HG02981 (cell line): ENCODE measurements around the gene RBP4.

Source experiments
- ATAC-seq: cut with Tn5 transposase; IDR thresholded peaks from one replicate; pipeline ENCODE4 v1.9.1; 2021; ENCODE audit warnings: mild to moderate bottlenecking, moderate library complexity; ENCODE audit not compliant: unreplicated experiment

RBP4 gene

DNA sequence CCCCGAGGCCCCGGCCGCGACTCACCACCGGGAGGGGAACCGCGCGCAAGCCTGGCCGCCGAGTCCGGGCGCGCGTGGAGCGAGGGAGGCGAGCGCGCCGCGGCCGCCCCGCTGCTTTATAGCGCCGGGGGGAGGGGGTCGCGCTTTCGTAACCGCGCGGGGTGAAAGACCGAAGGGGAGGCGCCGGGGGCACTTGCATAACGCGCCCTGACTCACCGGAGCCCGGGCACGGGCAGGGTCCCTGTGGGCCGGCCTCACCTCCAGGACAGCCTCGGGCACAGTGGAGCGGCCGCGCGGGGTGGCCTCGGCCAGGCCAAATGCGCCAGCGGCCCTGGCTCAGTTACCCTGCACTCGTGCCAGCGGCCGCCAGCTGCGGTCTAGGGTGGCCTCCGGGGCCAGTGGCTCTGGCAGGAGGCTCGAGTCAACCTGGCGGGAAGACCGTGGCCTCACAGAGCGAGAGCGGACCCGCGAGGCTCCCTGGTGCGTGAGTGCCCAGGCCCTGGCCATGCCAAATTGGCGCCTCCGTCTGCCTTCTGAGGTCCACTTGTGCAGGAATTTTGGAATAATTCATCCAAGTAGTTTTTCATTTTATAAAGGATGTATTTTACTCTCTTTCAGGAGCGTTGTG is at the start of gene RBP4:
Gene RBP4 (minus strand): TSS at position 90 of the 628 bp plus-strand sequence. CDS start 207 bp downstream, outside the sequence.
- no peak for ATAC-seq

DNA sequence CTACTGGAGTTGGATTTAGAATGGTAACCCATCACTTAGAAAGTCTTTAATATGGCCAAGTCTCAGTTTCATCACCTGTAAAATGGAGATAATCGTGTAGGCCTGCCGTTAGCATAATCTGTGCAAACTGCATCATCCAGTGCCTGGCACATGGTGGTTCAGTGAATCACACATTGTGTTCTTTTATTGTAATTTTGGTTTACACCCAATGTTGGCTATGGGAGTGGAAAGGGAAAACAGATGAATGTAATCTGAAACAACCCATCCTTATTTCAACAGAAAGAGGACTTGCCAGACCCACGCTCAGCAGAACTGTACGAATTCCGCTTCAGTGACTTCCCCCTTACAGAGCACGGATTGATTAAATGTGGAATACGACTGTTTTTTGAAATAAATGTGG is 38.8 kb upstream of the RBP4 start:
- no peak for ATAC-seq

DNA sequence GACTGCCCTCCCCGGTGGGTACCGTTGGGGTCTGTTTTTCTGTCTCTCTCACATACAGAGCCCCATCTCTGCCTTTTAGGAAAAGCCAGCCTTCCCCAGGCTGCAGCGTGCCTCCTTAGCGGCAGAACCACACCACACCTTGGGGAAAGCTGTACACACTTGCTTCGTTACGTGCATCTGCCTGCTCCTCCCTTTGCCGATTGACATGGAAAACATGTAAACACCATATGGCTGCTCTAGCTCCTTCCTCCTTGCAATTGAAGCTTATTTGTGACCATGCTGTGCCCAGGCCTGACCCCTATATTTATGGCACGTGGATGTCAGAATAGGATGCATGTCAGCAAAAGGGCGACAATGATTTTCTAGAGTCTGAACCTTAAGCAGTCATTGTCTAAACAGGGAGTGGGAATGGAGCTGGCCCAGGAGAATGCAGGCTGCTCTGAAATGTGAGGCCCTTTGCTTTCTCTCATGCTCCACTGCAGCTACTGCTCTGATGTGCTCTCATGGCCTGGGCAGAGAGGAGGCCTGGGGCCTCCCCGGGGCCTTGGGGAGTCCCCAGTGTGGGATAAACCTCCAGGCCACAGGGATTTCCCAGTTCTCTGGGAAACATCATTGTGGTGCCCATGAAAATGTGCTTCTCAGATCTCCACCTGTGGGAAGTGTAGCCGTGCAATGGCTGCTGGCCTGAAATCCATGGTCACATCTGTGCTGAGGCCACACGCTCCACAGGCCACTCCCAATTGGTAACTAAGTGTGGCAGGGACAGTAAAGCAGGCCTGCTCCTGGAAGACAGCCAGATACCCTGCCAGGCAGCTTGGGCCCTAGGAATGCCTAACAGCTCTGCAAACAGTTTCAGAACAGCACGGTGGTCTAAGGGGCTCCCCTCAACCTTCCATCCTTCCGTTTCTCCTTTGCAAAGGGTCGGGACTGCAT is 29.9 kb upstream of the RBP4 start:
- ATAC-seq = no peak

DNA sequence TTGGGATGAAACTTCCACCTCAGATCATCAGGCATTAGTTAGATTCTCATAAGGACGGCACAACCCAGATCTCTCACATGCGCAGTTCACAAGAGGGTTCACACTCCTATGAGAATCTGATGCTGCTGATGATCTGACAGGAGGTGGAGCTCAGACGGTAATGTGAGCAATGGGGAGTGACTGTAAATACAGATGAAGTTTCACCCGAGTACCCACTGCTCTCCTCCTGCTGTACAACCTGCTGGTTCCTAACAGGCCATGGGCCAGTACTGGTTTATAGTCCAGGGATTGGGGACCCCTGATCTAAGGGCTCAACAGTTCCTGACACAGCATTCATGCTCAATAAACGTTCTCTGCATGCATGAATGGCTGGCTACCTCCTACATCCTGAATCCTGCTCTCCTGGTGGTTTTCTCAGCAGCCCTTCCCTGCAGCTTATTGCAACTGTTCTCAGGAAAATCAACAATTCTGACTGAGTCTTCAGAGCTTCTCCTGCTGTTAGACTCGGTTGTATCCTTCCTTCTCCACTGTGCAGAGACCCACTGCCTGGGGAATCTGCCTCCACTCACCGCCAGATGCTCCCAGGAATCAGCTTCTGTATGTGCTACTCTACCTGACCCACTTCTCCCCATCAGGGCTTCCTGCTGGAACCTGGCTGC is 28.7 kb upstream of the RBP4 start:
- no peak for ATAC-seq

DNA sequence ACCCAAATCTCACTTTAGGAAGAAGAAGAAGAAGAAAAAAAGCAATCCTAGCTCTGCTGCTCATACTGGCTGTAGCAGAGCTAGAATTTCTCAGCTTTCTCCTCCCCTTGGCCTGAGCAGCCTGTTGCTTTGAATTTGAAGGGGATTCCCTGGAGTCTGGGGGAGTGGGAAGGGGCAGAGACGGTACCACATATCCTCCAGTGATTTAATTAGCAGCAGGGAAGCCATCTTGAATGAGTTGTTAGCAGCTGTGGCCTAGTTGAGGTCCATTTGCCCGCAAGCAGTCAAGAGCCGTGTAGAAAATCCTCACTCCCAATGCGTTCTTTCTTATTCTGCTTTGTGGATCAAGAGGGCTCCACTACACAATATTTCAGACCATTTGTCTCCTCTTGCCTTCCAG is 27.8 kb upstream of the RBP4 start:
- no peak for ATAC-seq

DNA sequence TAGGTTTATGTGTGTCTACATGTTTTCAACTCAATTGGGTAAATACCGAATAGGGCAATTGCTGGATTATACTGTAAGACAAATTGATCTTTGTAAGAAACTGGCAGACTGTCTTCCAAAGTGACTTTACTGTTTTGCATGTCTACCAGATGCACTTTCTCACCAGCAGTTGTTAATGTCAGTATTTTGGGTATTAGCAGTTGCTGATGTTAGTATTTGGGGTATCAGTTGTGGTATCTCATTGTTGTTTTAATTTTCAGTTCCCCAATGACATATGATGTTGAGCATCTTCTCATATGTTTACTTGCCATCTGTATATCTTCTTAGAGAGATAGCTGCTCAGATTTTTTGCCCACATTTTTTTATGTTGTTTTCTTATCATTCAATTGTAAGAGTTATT is 21.9 kb upstream of the RBP4 start:
- ATAC-seq = no peak

DNA sequence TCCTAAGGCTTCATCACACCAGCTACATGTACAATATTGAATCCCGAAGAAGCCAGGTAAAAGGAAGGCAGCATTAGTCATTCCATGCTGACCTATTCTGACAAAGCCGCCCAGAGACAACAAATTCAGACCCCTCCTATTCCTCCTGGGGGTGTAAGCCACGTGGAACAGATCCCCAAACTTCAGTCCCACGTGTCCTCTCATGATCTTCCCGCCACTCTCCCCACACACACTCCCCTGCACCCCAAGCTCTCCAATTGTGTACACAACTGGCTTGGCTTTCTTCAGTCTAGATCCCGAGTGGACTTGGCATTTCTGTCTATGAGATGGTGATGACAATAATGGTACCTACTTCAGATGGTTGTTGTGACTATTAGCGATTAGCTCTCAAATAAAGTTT is 19.9 kb upstream of the RBP4 start:
- no peak for ATAC-seq

DNA sequence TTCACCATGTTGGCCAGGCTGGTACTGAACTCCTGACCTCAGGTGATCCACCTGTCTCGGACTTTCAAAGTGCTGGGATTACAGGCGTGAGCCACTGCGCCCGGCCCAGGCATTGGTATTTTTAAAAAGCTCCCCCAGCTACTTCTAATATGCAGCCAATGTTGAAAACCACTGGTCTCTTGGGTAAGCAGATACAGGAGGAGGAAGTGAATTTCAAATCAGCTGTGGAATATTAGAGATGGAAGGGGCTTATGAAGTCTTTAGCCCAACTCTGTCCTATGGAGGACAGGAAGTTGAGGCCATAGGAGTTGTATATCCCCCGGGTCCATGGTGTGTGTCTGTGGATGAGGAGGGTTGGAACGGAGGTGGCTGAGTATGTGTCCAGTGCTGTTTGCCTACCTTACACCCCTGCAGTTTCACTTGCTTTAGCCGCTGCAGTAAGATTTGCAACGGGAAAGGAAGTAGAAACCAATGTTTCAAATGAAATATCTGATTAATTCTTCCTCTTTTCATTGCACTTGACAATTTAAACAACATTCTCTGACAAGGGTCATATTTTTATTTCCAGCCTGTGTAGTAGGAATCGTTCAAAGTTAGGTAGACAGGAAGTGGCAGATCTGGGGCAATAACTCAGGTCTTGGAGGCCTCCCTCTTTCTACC is 14.7 kb upstream of the RBP4 start:
- no peak for ATAC-seq

DNA sequence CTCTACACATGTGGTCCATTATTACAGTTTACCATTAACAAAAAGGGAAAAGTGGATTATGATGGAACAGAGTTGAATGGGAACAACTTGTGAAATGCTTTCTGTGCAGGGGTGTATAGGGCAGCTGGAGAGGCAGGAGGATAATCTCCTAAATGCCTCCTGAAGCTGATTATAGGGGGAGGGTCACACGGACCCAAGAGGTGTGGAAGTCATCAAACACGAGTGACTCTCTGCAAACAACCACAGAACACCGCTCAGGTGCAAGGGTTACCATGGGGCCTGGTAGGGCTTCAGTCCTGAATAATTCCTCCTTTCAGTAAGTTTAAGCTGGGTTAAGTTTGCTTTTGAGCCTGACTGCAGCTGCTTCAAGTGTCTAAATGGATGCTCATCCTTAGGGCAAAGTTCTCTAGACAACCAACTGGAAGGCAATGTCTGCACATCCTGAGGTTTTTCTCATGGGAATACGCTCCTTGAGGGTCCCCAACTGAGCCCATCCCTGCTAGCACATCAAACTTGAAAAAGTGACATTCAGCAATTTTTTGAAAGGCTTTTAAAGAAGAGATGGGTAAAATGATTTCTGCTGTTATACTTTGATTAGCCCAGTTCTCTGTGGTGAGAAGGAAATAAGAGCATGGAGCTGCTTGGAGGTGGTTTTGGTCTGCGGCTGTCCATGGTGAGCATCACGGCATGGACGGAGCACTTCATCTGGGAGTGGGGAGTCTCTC is 13.2 kb upstream of the RBP4 start:
- no peak for ATAC-seq

DNA sequence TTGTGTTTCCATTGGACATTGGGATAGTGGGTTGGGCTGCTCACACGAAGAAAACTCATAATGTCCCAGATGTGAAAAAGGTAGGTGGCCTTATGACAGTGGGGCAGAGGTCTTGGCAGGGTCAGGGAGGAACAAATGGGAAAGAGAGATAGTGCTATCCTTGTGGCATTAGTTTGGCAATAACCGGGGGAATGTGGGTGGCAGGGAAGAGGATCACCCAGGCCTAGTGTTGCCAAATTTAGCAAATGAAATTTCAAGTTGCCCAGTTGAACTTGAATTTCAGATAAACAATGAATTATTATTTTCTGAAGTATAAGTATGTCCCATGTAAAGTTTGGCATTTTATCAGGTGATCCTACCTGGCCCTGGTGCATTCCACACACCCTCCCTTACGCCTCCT is 12.1 kb upstream of the RBP4 start:
- no peak for ATAC-seq

DNA sequence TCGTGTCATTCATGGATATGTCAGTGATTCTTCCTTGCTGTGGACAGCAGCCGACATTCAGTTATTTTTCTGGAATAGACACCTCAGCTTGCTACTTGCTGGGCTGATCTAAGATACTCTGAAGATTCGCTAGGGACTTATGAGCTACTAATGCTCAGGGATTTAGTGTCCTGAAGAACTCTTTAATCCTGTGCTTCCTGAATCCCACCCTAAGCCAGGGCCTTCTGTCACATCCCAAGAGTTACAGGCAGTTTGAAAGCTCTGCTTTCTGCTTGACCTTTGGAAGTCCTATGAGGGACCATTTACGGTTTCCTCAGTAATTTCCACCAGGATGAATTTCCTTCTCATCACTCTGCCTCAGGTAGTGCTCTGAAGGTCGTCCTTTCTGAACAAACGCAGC is 11.3 kb upstream of the RBP4 start, which contains the start of gene PDE6C:
Gene PDE6C (plus strand): TSS at position 227 of the 400 bp plus-strand sequence. CDS start 189 bp downstream, outside the sequence.
- no peak for ATAC-seq

DNA sequence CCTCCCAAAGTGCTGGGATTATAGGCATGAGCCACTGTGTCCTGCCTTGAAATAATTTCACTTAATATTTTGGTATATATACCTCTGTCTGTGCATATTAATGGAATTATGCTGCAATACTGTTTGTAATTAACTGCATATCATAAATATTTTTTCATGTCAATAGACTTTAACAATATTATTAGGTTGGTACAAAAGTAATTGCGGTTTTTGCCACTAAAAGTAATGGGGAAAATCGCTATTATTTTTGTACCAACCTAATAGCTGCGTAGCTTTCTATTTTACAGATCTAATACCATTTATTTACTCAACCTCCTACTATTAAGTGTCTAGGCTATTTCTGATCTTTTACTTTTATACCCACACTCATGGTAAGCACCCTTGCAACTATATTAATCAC is 7.4 kb upstream of the RBP4 start:
- no peak for ATAC-seq

DNA sequence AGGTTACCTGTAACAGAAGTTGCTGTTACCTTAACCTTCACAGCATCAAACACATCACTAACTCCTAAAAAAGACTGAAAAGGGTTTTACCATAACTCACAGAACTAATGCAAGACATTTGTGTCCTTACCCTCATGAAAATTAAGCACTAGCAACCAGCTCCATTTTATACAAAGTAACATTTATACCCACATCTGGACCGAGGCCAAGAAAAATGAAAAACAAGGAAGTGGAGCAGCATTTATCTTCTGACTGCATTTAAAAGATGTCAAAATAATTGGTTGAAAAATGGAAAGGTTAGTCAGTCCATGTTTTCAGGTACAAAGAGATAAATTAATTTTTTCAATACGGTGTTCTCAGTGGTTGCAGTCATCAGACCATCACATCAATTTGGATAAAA is 3.1 kb upstream of the RBP4 start:
- no peak for ATAC-seq

DNA sequence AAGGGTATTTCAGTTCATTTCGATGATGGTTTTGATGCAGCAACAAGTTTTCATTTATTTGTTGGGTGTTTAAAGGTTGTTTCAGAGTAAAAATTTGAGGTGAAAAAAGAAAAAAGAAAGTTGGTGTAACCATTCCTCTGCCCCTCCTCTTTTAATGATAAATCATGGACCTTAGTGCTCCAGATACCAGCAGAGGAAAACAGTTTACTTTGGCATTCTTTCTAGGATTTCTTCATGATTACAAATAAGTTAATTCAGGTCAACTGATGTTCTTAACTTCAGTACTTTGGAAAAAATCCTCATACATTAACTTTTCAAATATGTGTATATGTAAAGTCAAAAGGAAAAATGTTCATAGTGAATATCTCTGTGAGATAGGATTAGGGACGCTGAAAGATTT is 2.0 kb upstream of the RBP4 start:
- ATAC-seq = no peak

DNA sequence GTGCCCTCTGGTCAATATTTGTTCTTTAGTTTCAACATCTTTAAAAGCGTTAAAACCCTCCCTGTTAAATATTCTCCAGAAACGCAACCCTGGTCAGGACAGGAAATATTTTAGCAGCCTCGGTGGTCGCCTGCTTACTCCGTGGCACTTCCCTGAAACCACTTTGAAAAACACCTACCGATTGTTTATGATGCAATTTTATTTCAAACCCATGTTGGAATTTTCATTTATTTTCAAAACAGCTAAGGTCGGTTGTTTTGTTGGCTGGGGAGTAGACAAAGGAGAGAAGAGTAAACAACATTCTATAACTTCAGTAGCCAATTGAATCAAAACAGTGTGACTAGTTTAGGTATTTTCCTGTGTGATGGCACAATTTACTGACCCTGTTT is 733 bp upstream of the RBP4 start:
- ATAC-seq = no peak

DNA sequence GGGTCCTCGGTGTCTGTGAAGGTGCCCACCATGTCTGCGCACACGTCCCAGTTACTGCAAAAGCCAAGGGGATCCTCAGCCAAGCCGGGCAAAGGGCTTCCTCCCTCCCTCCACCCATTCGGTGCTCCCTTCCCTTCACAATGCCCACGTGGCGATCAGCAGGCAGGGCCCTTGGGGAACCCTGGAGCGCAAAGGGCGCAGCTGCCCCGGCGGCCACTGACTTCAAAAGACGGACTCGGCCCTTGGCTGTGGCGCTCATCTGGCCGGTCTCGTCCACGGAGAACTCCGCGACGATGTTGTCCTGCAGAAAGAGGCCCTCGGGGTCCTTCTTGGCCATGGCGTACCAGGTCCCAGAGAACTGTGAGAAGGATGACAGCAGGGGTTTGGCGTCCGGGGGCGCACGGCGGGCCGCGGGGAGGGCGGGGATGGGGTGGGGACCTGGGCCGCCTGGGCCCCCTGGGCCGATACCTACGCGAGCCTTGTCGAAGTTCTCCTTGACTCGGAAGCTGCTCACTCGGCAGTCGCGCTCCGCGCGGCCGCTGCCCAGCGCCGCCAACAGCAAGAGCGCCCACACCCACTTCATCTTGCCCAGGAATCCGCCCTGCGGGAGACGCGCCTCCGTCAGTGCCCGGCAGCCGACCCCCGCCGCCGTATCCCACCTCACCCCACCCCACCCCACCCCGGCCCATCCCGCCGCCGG is 439 bp downstream of the RBP4 start:
- no peak for ATAC-seq

DNA sequence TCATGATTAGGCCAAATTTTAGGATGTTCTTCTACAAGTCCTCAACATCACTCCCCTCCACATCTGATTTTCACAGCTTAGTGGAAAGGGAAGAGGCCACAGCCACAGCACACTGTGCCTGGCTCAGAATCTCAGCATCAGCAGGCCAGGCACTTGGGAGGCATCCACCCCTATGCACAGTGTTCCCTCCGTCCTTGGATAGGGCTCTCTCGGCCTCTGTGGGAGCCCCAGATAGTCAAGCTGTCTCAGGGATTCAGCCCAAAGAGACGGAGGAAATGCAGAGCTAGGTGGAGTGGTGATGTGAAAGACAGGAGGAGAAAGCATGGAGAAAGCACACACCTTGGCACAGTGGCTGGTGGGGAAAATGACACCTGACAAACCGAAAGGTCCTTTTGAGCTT is 1.3 kb downstream of the RBP4 start:
- ATAC-seq = no peak

DNA sequence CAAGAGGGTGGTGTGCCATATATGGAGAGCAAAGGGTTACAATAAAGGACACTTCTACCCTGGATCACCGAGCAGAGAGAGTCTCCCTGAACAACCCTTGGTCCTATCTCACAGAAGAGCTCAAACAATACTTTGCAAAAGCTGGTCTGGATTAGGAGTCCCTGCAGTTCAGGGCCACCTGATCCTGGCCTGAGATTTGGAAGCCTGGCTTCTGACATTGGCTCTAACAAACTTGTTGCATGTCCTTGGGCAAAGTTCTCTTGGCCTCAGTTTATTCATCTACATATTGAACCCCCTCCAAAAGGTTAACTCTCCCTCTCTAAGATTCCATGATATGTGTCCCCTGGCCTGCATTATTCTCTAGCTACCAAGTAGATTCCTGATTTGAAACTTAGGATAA is 1.7 kb downstream of the RBP4 start:
- no peak for ATAC-seq

DNA sequence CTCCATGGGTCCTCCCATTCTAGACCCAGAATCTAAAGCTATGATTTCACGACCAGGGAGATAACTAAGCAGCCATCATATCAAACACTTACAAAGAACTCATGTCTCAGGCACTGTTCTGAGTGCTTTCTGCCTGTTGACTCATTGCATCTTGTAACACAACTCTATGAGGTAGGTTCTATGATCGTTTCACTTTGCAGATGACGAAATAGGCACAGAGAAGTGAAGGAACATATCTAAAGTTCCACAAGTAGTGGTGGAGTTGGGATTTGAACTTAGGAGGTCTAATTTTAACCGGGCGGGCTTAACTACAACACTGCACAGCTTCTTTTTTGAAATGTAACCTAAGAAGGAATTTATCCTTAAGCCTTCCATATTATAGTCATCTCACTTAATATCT is 2.9 kb downstream of the RBP4 start:
- ATAC-seq = no peak

DNA sequence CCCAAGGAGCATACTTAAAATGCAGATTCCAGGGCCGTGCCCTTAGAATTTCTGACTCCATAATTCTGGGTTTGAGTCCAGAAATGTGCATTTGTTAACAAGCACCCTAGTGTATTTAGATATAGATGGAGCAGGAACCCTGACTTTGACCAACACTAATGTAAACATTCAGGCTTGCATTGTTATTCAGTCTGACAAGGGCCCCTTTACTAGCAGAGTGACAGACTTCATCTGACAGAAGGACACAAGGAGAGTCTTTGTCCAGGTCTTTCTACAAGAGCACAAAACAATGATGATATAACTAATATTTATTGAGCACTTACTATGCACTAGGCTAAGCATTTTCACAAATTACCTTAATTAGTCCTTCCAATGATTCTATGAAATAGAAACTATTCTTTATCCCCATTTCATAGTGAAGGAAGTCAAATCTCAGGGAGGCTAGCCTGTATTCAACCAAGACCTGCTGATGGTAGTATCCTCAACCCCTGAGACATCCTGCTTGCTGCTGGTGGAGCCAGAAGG is 3.9 kb downstream of the RBP4 start:
- no peak for ATAC-seq
